MM.1S (cell line): ENCODE data around the gene PFKFB4.

Experiments
- DNase-seq: peaks from one replicate; pipeline ENCODE4 v3.0.0-alpha.2; 2015
- H2AFZ ChIP-seq: fragments of 300-600 bp; sonication (generic); 2 replicates; pipeline ENCODE4 v1.6.0; 2016; ENCODE audit warnings: antibody characterized with exemption, low read length
- H3F3A ChIP-seq: fragments of 300-600 bp; sonication (generic); 2 replicates; pipeline ENCODE4 v1.6.1; 2016; ENCODE audit warnings: mild to moderate bottlenecking, antibody characterized with exemption, low read length, moderate library complexity, mixed read lengths; ENCODE audit not compliant: insufficient read depth
- H3K27ac ChIP-seq: fragments of 300-600 bp; sonication (generic); 2 replicates; pipeline ENCODE4 v1.5.1; 2016; ENCODE audit warnings: mild to moderate bottlenecking, low read length
- H3K27me3 ChIP-seq: fragments of 300-600 bp; sonication (generic); replicated peaks from 2 replicates; pipeline ENCODE4 v1.6.0; 2016; ENCODE audit warnings: low read length; ENCODE audit not compliant: insufficient read depth
- H3K36me3 ChIP-seq: fragments of 300-600 bp; sonication (generic); replicated peaks from 2 replicates; pipeline ENCODE4 v1.6.1; 2016; ENCODE audit warnings: mild to moderate bottlenecking, low read length, mixed read lengths; ENCODE audit not compliant: insufficient read depth
- H3K4me1 ChIP-seq: fragments of 300-600 bp; sonication (generic); 2 replicates; pipeline ENCODE4 v1.6.1; 2016; ENCODE audit warnings: low read length, mixed read lengths
- H3K4me2 ChIP-seq: fragments of 300-600 bp; sonication (generic); 2 replicates; pipeline ENCODE4 v1.6.0; 2016; ENCODE audit warnings: low read depth, low read length
- H3K4me3 ChIP-seq: fragments of 300-600 bp; sonication (generic); 2 replicates; pipeline ENCODE4 v1.5.1; 2016; ENCODE audit warnings: low read length, mixed read lengths
- H3K79me2 ChIP-seq: fragments of 300-600 bp; sonication (generic); 2 replicates; pipeline ENCODE4 v1.6.1; 2016; ENCODE audit warnings: mixed run types, low read length, mixed read lengths
- H3K9ac ChIP-seq: fragments of 300-600 bp; sonication (generic); 2 replicates; pipeline ENCODE4 v1.6.1; 2016; ENCODE audit warnings: low read length, mixed read lengths
- H3K9me2 ChIP-seq: fragments of 300-600 bp; sonication (generic); replicated peaks from 2 replicates; pipeline ENCODE4 v1.6.1; 2016; ENCODE audit warnings: mild to moderate bottlenecking, low read length, mixed read lengths; ENCODE audit not compliant: insufficient read depth
- H3K9me3 ChIP-seq: fragments of 300-600 bp; sonication (generic); replicated peaks from 2 replicates; pipeline ENCODE4 v1.6.1; 2016; ENCODE audit warnings: mild to moderate bottlenecking, low read length, mixed read lengths; ENCODE audit not compliant: insufficient read depth
- H4K20me1 ChIP-seq: fragments of 300-600 bp; sonication (generic); 2 replicates; pipeline ENCODE4 v1.6.1; 2016; ENCODE audit warnings: mild to moderate bottlenecking, low read length, moderate library complexity, mixed read lengths; ENCODE audit not compliant: insufficient read depth
- EZH2 ChIP-seq: fragments of 300-600 bp; sonication (generic); optimal IDR thresholded peaks from 2 replicates; pipeline ENCODE3; 2017; ENCODE audit warnings: low read depth, mild to moderate bottlenecking, antibody characterized with exemption, low read length, mixed read lengths
- EZH2phosphoT487 ChIP-seq: fragments of 300-600 bp; sonication (generic); IDR thresholded peaks from 2 replicates; pipeline ENCODE4 v1.6.1; 2018; ENCODE audit warnings: antibody characterized with exemption, low read length
- TF ChIP-seq, protein P1 (sequence below): fragments of 300-600 bp; sonication (generic); IDR thresholded peaks from 2 replicates; pipeline ENCODE4 v1.5.1; 2016; ENCODE audit warnings: antibody characterized with exemption, low read length, mixed read lengths

PFKFB4 gene

DNA sequence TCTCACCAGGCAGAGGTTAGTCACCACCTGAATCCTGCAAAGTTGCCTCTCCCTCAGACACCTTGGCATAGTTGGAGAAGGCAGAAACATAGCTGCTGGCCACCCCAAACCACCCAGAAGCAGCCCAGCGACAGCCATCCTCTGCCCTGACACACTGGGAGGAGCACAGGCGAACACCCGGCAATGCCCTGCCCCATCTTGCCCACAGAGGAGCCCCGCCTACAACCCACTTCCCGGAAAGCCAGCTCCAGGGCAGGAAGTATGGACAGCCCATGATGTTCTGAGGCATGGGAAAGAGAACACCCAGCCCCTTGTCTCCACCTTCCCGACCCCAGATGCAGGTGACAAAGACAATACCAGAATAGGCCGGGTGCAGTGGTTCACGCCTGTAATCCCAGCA, 40.0 kb downstream of the PFKFB4 start:
- Histone ChIP-seq H3K9me2 (no peaks in the 10 kb centered on the region), H4K20me1 (no peaks in the 10 kb centered on the region), H3K36me3 (no peaks in the 10 kb centered on the region), H3K4me2 (no peak overlapping the region), H3K9me3 (no peaks in the 10 kb centered on the region), H3K9ac (no peak overlapping the region), H3K27me3 (peaks cover 48% of the 10 kb centered on the region), H3K27ac (no peak overlapping the region), H3K4me3 (no peak overlapping the region), H3K4me1 (peaks cover 11% of the 10 kb centered on the region), H2AFZ (no peak overlapping the region), H3F3A (peaks cover 5% of the 10 kb centered on the region; the same call in 1 of the 2 replicates), H3K79me2 (no peaks in the 10 kb centered on the region)
- TF ChIP-seq, protein P1, sequence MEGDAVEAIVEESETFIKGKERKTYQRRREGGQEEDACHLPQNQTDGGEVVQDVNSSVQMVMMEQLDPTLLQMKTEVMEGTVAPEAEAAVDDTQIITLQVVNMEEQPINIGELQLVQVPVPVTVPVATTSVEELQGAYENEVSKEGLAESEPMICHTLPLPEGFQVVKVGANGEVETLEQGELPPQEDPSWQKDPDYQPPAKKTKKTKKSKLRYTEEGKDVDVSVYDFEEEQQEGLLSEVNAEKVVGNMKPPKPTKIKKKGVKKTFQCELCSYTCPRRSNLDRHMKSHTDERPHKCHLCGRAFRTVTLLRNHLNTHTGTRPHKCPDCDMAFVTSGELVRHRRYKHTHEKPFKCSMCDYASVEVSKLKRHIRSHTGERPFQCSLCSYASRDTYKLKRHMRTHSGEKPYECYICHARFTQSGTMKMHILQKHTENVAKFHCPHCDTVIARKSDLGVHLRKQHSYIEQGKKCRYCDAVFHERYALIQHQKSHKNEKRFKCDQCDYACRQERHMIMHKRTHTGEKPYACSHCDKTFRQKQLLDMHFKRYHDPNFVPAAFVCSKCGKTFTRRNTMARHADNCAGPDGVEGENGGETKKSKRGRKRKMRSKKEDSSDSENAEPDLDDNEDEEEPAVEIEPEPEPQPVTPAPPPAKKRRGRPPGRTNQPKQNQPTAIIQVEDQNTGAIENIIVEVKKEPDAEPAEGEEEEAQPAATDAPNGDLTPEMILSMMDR: no peak
- no peak for TF ChIP-seq EZH2phosphoT487
- DNase-seq: no peak

DNA sequence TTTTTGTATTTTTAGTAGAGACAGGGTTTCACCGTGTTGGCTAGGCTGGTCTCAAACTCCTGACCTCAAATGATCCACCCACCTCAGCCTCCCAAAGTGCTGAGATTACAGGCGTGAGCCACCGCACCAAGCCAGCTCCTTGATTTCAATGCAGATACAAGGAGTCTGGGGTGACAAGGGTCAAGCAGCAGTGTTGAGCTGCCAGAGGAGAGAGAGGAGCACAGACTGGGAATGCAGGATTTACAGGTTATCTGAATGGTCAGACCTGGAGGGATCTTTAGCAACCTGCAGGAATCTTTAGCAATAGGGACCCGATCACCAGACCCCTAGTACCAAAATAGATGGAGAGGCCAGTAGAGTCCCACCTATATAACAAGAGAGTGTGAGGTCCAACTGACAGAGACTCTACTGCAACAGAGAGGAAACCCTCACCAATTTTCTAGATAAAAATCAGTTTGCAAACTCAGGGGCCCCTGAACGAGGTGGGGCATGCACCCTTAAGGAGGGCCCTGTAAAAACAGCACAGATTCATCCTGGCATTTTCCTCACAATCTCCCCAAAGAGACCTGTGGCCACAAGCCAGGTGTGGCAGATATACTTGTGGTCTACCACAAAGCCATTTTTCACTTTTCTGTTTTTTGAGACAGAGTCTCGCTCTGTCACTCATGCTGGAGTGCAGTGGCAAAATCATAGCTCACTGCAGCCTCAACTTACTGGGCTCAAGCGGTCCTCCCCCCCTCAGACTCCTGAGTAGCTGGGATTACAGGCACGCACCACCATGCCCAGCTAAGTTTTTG, 42.0 kb downstream of the PFKFB4 start:
- Histone ChIP-seq H2AFZ (no peak overlapping the region), H3K9me2 (no peaks in the 10 kb centered on the region), H3K79me2 (no peaks in the 10 kb centered on the region), H3K36me3 (no peaks in the 10 kb centered on the region), H3K4me1 (peaks cover 11% of the 10 kb centered on the region), H3K4me2 (no peak overlapping the region), H3K9ac (no peak overlapping the region), H3F3A (peaks cover 5% of the 10 kb centered on the region; the same call in 1 of the 2 replicates), H3K4me3 (no peak overlapping the region), H3K27ac (no peak overlapping the region), H4K20me1 (no peaks in the 10 kb centered on the region), H3K9me3 (no peaks in the 10 kb centered on the region), H3K27me3 (peaks cover 58% of the 10 kb centered on the region)
- TF ChIP-seq, protein P1: no peak
- TF ChIP-seq EZH2phosphoT487 (no peak), EZH2 (no peak)
- DNase-seq: peak; percentile 72

DNA sequence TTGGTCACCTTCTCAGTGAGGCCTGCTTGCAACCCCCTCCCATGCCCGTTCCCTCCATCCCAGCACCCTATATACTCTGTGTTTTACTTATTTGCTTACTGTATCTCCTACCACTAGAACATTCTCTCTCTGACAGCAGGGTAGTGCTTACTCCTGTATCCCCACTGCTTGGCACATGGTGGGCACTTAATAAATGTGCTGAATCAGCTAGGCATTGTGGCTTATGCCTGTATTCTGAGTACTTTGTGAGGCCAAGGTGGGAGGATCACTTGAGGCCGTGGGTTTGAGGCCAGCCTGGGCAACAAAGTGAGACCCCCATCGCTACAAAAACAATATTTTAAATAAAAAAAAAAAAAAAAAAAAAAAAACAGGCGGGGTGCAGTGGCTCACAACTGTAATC, 45.1 kb downstream of the PFKFB4 start:
- H3K9me2 ChIP-seq: no peaks in the 10 kb centered on the region
- no peak overlapping the region for H2AFZ ChIP-seq
- H3K4me3 ChIP-seq: no peak overlapping the region
- TF ChIP-seq EZH2 (no peak), EZH2phosphoT487 (no peak)
- TF ChIP-seq, protein P1: no peak
- no peak for DNase-seq
- H3K79me2 ChIP-seq: no peaks in the 10 kb centered on the region
- H3K27ac ChIP-seq: no peak overlapping the region
- H3K9me3 ChIP-seq: no peaks in the 10 kb centered on the region
- H3F3A ChIP-seq: peaks cover 5% of the 10 kb centered on the region; the same call in 1 of the 2 replicates
- no peaks in the 10 kb centered on the region for H4K20me1 ChIP-seq
- H3K27me3 ChIP-seq: peaks cover 40% of the 10 kb centered on the region
- peaks cover 11% of the 10 kb centered on the region for H3K4me1 ChIP-seq
- no peaks in the 10 kb centered on the region for H3K36me3 ChIP-seq
- no peak overlapping the region for H3K4me2 ChIP-seq
- H3K9ac ChIP-seq: no peak overlapping the region
